Adipose tissue (tissue), 3 donors: Measurements from ENCODE around the gene BCAN. TPM values are rescaled to one million over a fixed set of nuclear protein-coding genes. Genes with fewer than 3 reads are reported as not detected.

Experiments used
- H3K27ac ChIP-seq: one replicate; pipeline ENCODE4 v1.5.1; 2013; ENCODE audit warnings: low read depth, low read length
- WGBS, 3 donors: extraction: QIAGEN DNeasy Blood & Tissue Kit; methylation state at CpG; one replicate each; pipeline ENCODE4 v1.1.7; 2013; 5-methylcytosine and 5-hydroxymethylcytosine counted together
- polyA plus RNA-seq, 3 donors: library from polyadenylated mRNA; stranded (reverse); fragments of 200-250 nt; gene quantifications; one replicate each; pipeline ENCODE4 v1.2.3, GENCODE V29; 2013
- donor health status: healthy with polysubstance abuse.
- donor health status: Bipolar disorder and iron deficiency.
- donor health status: healthy.

The BCAN gene
- polyA plus RNA-seq, 3 donors = 0.06 to 0.56 (median 0.07) TPM

GRCh38 chr1:156689035-156689952 lies 47.4 kb downstream of the BCAN start:
- WGBS, 3 donors = 1 to 2% (median 1%) methylated on average over 23 of the region's 23 CpGs
- no peak overlapping the region for H3K27ac ChIP-seq

GRCh38 chr1:156689953-156690674 lies 48.2 kb downstream of the BCAN start:
- 19 to 26% (median 26%) methylated on average over 10 of the region's 10 CpGs for WGBS, 3 donors
- no peak overlapping the region for H3K27ac ChIP-seq

GRCh38 chr1:156690675-156691036 lies 48.7 kb downstream of the BCAN start:
- 58 to 67% (median 62%) methylated on average over 8 of the region's 8 CpGs for WGBS, 3 donors

GRCh38 chr1:156691191-156691590 lies 49.3 kb downstream of the BCAN start:
- H3K27ac ChIP-seq = no peak overlapping the region
- WGBS, 3 donors = 66 to 76% (median 69%) methylated on average over 9 to 10 of the region's 10 CpGs

More at GRCh38 chr1:156690675-156691036, 48.7 kb downstream of the BCAN start:
- no peak overlapping the region for H3K27ac ChIP-seq

GRCh38 chr1:156691665-156692440 lies 49.9 kb downstream of the BCAN start:
- WGBS, 3 donors = 18 to 53% (median 19%) methylated on average over 20 of the region's 20 CpGs
- no peak overlapping the region for H3K27ac ChIP-seq

- H3K27ac ChIP-seq = no peak overlapping the region
- WGBS, 3 donors = 7 to 24% (median 16%) methylated on average over 13 of the region's 13 CpGs
Observed at GRCh38 chr1:156692441-156692924, 50.6 kb downstream of the BCAN start.

GRCh38 chr1:156692925-156693847 lies 51.3 kb downstream of the BCAN start:
- H3K27ac ChIP-seq = no peak overlapping the region
- 42 to 54% (median 46%) methylated on average over 16 of the region's 16 CpGs for WGBS, 3 donors

GRCh38 chr1:156693848-156694689 lies 52.2 kb downstream of the BCAN start:
- WGBS, 3 donors = 75 to 82% (median 79%) methylated on average over 12 of the region's 12 CpGs
- no peak overlapping the region for H3K27ac ChIP-seq

- WGBS, 3 donors = 88 to 96% (median 92%) methylated on average over 5 of the region's 5 CpGs
- no peak overlapping the region for H3K27ac ChIP-seq
Observed at GRCh38 chr1:156694690-156694962, 52.7 kb downstream of the BCAN start.

GRCh38 chr1:156696755-156697154 lies 54.8 kb downstream of the BCAN start:
- WGBS, 3 donors = 89 to 96% (median 92%) methylated on average over 8 of the region's 8 CpGs
- H3K27ac ChIP-seq = no peak overlapping the region

GRCh38 chr1:156697481-156697880 lies 55.6 kb downstream of the BCAN start:
- WGBS, 3 donors = 84 to 90% (median 89%) methylated on average over 8 of the region's 8 CpGs
- H3K27ac ChIP-seq = no peak overlapping the region

GRCh38 chr1:156698995-156699394 lies 57.1 kb downstream of the BCAN start:
- 39 to 78% (median 75%) methylated on average over 1 of the region's 1 CpG for WGBS, 3 donors
- no peak overlapping the region for H3K27ac ChIP-seq

GRCh38 chr1:156700736-156701531 lies 59.0 kb downstream of the BCAN start:
- WGBS, 3 donors = 79 to 84% (median 81%) methylated on average over 8 of the region's 8 CpGs
- no peak overlapping the region for H3K27ac ChIP-seq

GRCh38 chr1:156703336-156703735 lies 61.4 kb downstream of the BCAN start:
- H3K27ac ChIP-seq = no peak overlapping the region
- WGBS, 3 donors = 58 to 81% (median 65%) methylated on average over 4 of the region's 4 CpGs

GRCh38 chr1:156703741-156704140 lies 61.8 kb downstream of the BCAN start:
- H3K27ac ChIP-seq = no peak overlapping the region
- WGBS, 3 donors = 35 to 43% (median 35%) methylated on average over 4 of the region's 4 CpGs

- H3K27ac ChIP-seq = no peak overlapping the region
- WGBS, 3 donors = 53 to 58% (median 54%) methylated on average over 10 of the region's 10 CpGs
Observed at GRCh38 chr1:156704166-156704711, 62.3 kb downstream of the BCAN start.
